GM12878 (cell line): ENCODE data around the gene COQ5. TPM values are rescaled to one million over a fixed set of nuclear protein-coding genes. Genes with fewer than 3 reads are reported as not detected.

ENCODE experiments used
- ATAC-seq: fragments of 200-7000 bp; cut with Tn5 transposase; 3 replicates; pipeline ENCODE4 v1.9.1; 2020; ENCODE audit warnings: mild to moderate bottlenecking, moderate library complexity
- BruUV-seq: library from RNA; stranded (reverse); fragments of 400-500 nt; replicated peaks from 2 replicates; lab custom pipeline; 2021; lab: Mats Ljungman, UMichigan
- CTCF ChIA-PET: fragments of 300-600 bp; sonication (Branson Sonifier 250); formaldehyde crosslinking; extraction: SDS; loops from one replicate; lab custom pipeline; 2021; ENCODE audit warnings: inconsistent platforms; lab: Yijun Ruan, JAX
- POLR2A ChIA-PET: fragments of 350-600 bp; formaldehyde crosslinking; extraction: SDS; loops from one replicate; lab custom pipeline; 2021; ENCODE audit warnings: inconsistent platforms; lab: Charles Lee
- RAD21 ChIA-PET: fragments of 300-600 bp; sonication (Branson Sonifier 250); formaldehyde crosslinking; loops from one replicate; lab custom pipeline; 2023; ENCODE audit warnings: antibody characterized with exemption; ENCODE audit not compliant: unreplicated experiment; lab: Charles Lee
- SMC1A ChIA-PET: fragments of 300-600 bp; sonication (Branson Sonifier 250); formaldehyde crosslinking; loops from one replicate; lab custom pipeline; 2023; ENCODE audit not compliant: unreplicated experiment, uncharacterized antibody; lab: Charles Lee
- DNase-seq: peaks from one replicate; pipeline ENCODE4 v3.0.0-alpha.2; 2011; ENCODE audit warnings: low read depth, low spot score
- FAIRE-seq: peaks from 3 replicates; lab custom pipeline; 2011; peaks lifted over from hg19 to GRCh38; lab: Jason Lieb, UNC
- H2AFZ ChIP-seq: 2 replicates; pipeline ENCODE4 v1.6.0; 2011; ENCODE audit warnings: low read depth, low read length, control low read depth; ENCODE audit not compliant: control insufficient read depth
- H3K27ac ChIP-seq: 2 replicates; pipeline ENCODE4 v1.5.1; 2011; ENCODE audit warnings: control low read depth; ENCODE audit not compliant: control insufficient read depth, insufficient read depth
- H3K27me3 ChIP-seq, 2 experiments: replicated peaks in 1 of 2; 2 replicates each; pipeline versions ENCODE4 v1.6.0 to v1.6.1; 2011; ENCODE audit warnings: low read length in 1 of 2; ENCODE audit not compliant: control insufficient read depth in 2 of 2, insufficient read depth in 2 of 2
- H3K36me3 ChIP-seq, 2 experiments: 2 replicates each; pipeline ENCODE4 v1.5.1; 2011; ENCODE audit warnings: low read length in 1 of 2; ENCODE audit not compliant: control insufficient read depth in 2 of 2, insufficient read depth in 2 of 2
- H3K4me1 ChIP-seq: 2 replicates; pipeline ENCODE4 v1.6.1; 2011; ENCODE audit warnings: mild to moderate bottlenecking, low read length, moderate library complexity, mixed read lengths; ENCODE audit not compliant: control insufficient read depth, insufficient read depth
- H3K4me2 ChIP-seq: 2 replicates; pipeline ENCODE4 v1.6.0; 2011; ENCODE audit warnings: control low read depth; ENCODE audit not compliant: control insufficient read depth, insufficient read depth
- H3K4me3 ChIP-seq: fragments of 200-600 bp; sonication (generic); 2 replicates; pipeline ENCODE4 v1.5.1; 2016
- H3K79me2 ChIP-seq: 2 replicates; pipeline ENCODE4 v1.6.0; 2011; ENCODE audit warnings: low read length; ENCODE audit not compliant: control insufficient read depth, insufficient read depth
- H3K9ac ChIP-seq: 2 replicates; pipeline ENCODE4 v1.8.0; 2011; ENCODE audit warnings: low read length, control low read depth, mixed read lengths; ENCODE audit not compliant: control insufficient read depth, insufficient read depth
- H3K9me3 ChIP-seq: replicated peaks from 3 replicates; pipeline ENCODE4 v1.5.1; 2011; ENCODE audit warnings: mild to moderate bottlenecking, low read length; ENCODE audit not compliant: control insufficient read depth, insufficient read depth
- H4K20me1 ChIP-seq: 2 replicates; pipeline ENCODE4 v1.6.0; 2011; ENCODE audit not compliant: control insufficient read depth, insufficient read depth
- EGR1 ChIP-seq, 2 experiments: IDR thresholded peaks; 1 replicate in 1 of 2; 2 replicates in 1 of 2; pipeline ENCODE4 v1.6.1; 2011 to 2012; ENCODE audit warnings: low read depth in 2 of 2, low read length in 2 of 2, borderline replicate concordance in 1 of 2, mild to moderate bottlenecking in 1 of 2, moderate library complexity in 1 of 2
- ETV6 ChIP-seq, 2 experiments: fragments of 450-650 bp in 1 of 2; IDR thresholded peaks in 1 of 2; conservative IDR thresholded peaks in 1 of 2; 2 replicates each; pipeline ENCODE4 v1.6.1; 2014; ENCODE audit warnings: antibody characterized with exemption in 1 of 2, borderline replicate concordance in 1 of 2, low read depth in 1 of 2, mild to moderate bottlenecking in 1 of 2, moderate library complexity in 1 of 2
- IRF4 ChIP-seq: IDR thresholded peaks from 2 replicates; pipeline ENCODE4 v1.6.1; 2011; ENCODE audit warnings: low read depth, low read length
- KAT2A ChIP-seq: conservative IDR thresholded peaks from 2 replicates; pipeline ENCODE4 v1.6.1; 2011; ENCODE audit warnings: low read depth, low read length; ENCODE audit not compliant: control insufficient read depth
- KLF5 ChIP-seq: fragments of 450-650 bp; IDR thresholded peaks from 2 replicates; pipeline ENCODE4 v1.6.1; 2014; ENCODE audit warnings: mild to moderate bottlenecking; ENCODE audit not compliant: partially characterized antibody
- LARP7 ChIP-seq: fragments of 450-650 bp; IDR thresholded peaks from 2 replicates; pipeline ENCODE4 v1.6.1; 2017; ENCODE audit warnings: mild to moderate bottlenecking
- MEF2B ChIP-seq: fragments of 450-650 bp; IDR thresholded peaks from 2 replicates; pipeline ENCODE4 v1.6.1; 2018; ENCODE audit warnings: mild to moderate bottlenecking, moderate library complexity; ENCODE audit not compliant: partially characterized antibody, poor library complexity, severe bottlenecking
- PAX5 ChIP-seq: IDR thresholded peaks from 2 replicates; pipeline ENCODE4 v1.6.1; 2011; ENCODE audit warnings: low read depth, low read length, borderline replicate concordance
- POU2F2 ChIP-seq: IDR thresholded peaks from 3 replicates; pipeline ENCODE4 v1.6.1; 2011; ENCODE audit warnings: low read depth, mild to moderate bottlenecking, low read length, borderline replicate concordance
- RBBP5 ChIP-seq: fragments of 200-600 bp; sonication (generic); conservative IDR thresholded peaks from 2 replicates; pipeline ENCODE4 v1.6.1; 2016
- RCOR1 ChIP-seq: conservative IDR thresholded peaks from 2 replicates; pipeline ENCODE4 v1.6.1; 2012; ENCODE audit warnings: low read depth, low read length, improper control_type of control experiment
- SMAD5 ChIP-seq: IDR thresholded peaks from 2 replicates; pipeline ENCODE4 v1.6.1; 2016; ENCODE audit warnings: antibody characterized with exemption, low read depth
- YY1 ChIP-seq: IDR thresholded peaks from 2 replicates; pipeline ENCODE4 v1.6.1; 2011; ENCODE audit warnings: low read depth, mild to moderate bottlenecking, low read length
- ZNF622 ChIP-seq: fragments of 450-650 bp; IDR thresholded peaks from 2 replicates; pipeline ENCODE4 v1.6.1; 2017; ENCODE audit warnings: mild to moderate bottlenecking, inconsistent platforms
- WGBS: methylation state at CpG from one replicate; pipeline ENCODE4 v1.1.6; 2016; ENCODE audit warnings: low lambda C conversion rate; ENCODE audit not compliant: insufficient replicate concordance, insufficient coverage; ENCODE audit errors: missing lambda C conversion rate; 5-methylcytosine and 5-hydroxymethylcytosine counted together
- in situ Hi-C: fragments of 300-500 bp; cut with MboI; formaldehyde crosslinking; loops from 9 replicates; pipeline ENCODE4 v1.14.3; 2018; ENCODE audit warnings: mixed read lengths
- intact Hi-C: fragments of 100-400 bp; cut with micrococcal nuclease; formaldehyde crosslinking; loops from one replicate; pipeline ENCODE4 v1.14.2; 2022; ENCODE audit not compliant: unreplicated experiment
- polyA plus RNA-seq, 11 experiments: library from polyadenylated mRNA; depleted of rRNA in 4 of 11; unstranded in 6 of 11; stranded (reverse) in 5 of 11; fragments of >200 nt; fragmentation: Nextera tagmentation in 4 of 11; fragmentation: Illumina TruSeq in 1 of 11; extraction: Ambion mirVana in 4 of 11; extraction: Trizol in 1 of 11; gene quantifications; 1 replicate in 1 of 11; 2 replicates in 10 of 11; pipeline versions ENCODE4 v1.2.1 to v1.2.3, GENCODE V29; 2011 to 2016; ENCODE audit warnings: inconsistent platforms in 2 of 11, missing spikeins in 2 of 11, low read depth in 1 of 11
- total RNA-seq, 4 experiments: library from RNA; depleted of rRNA in 3 of 4; stranded (reverse); fragments of >200 nt in 3 of 4; fragmentation: Illumina TruSeq in 1 of 4; extraction: Trizol in 1 of 4; gene quantifications; 2 replicates each; pipeline versions ENCODE4 v1.2.1 to v1.2.3, GENCODE V29; 2013 to 2021
- TF ChIP-seq, protein P1 (sequence below): fragments of 450-650 bp; IDR thresholded peaks from 2 replicates; pipeline ENCODE4 v1.6.1; 2018; ENCODE audit warnings: borderline replicate concordance, mild to moderate bottlenecking; ENCODE audit not compliant: partially characterized antibody
- TF ChIP-seq, protein P2 (sequence below): fragments of 450-650 bp; IDR thresholded peaks from 2 replicates; pipeline ENCODE4 v1.6.1; 2016; ENCODE audit warnings: mild to moderate bottlenecking
- TF ChIP-seq, protein P3 (sequence below): IDR thresholded peaks from 2 replicates; pipeline ENCODE4 v1.6.1; 2012; ENCODE audit warnings: low read depth, low read length, improper control_type of control experiment
- TF ChIP-seq, protein P4 (sequence below): fragments of 450-650 bp; conservative IDR thresholded peaks from 2 replicates; pipeline ENCODE4 v1.6.1; 2017; ENCODE audit warnings: mild to moderate bottlenecking, moderate library complexity

Gene COQ5
- total and polyA plus RNA-seq, 10 of the 15 experiments (the other 5 are each of a cell fraction or from before 2014, with no cell fraction given): 24.8 to 69.3 (median 37.8) TPM

DNA sequence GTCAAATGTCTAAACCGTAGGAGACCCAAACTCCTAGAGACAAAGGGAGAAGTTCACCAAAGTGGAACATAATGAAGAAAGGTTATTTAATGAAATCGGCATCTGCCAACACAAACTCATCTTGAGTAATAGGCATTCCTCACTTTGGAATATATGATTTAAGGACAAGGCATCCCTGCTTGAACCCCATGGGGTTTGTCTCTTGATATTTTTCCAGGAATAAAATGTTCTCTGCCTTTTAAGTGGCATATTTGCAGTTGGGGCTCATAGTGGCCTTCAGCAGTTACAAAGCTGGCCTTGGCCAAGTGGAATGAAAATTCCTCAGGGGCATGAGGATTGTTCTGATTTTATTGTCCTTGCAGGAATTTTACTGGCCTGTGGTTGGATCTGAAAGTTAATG lies 45.1 kb upstream of the COQ5 start:
- ChIA-PET CTCF (interaction anchor here (1.0 kb wide), 1 partner anchor 9 kb away, joined by 3 read pairs; no protein-coding TSS in a partner anchor), RAD21 (no interaction called here)
- no peaks in the 10 kb centered on the region for H3K9me3 ChIP-seq
- FAIRE-seq (no peak), ATAC-seq (no peak)
- intact Hi-C loops: no loop called here
- H3K4me2 ChIP-seq: no peak overlapping the region
- no peaks in the 10 kb centered on the region for H3K79me2 ChIP-seq
- H3K4me1 ChIP-seq: no peaks in the 10 kb centered on the region
- H2AFZ ChIP-seq: no peak overlapping the region
- H4K20me1 ChIP-seq: no peaks in the 10 kb centered on the region
- in situ Hi-C loops: no loop called here
- peaks cover 16 to 54% of the 10 kb centered on the region in 2 experiments for H3K36me3 ChIP-seq
- TF ChIP-seq SMAD5 (no peak), IRF4 (no peak), ETV6 (conservative IDR thresholded peaks at IDR 0.05 in 1 of 2, IDR thresholded peaks at IDR 0.05 in 1 of 2; ENCODE audit: borderline replicate concordance in 1 of 2, low read depth in 1 of 2) (no peak), RBBP5 (no peak), POU2F2 (no peak), ZNF622 (no peak), EGR1 (IDR thresholded peaks at IDR 0.05; ENCODE audit: borderline replicate concordance in 1 of 2, low read depth in 2 of 2, low read length in 2 of 2) (no peak), PAX5 (no peak), KLF5 (no peak), MEF2B (no peak), KAT2A (no peak), RCOR1 (no peak), YY1 (no peak), LARP7 (no peak)
- TF ChIP-seq, protein P1, sequence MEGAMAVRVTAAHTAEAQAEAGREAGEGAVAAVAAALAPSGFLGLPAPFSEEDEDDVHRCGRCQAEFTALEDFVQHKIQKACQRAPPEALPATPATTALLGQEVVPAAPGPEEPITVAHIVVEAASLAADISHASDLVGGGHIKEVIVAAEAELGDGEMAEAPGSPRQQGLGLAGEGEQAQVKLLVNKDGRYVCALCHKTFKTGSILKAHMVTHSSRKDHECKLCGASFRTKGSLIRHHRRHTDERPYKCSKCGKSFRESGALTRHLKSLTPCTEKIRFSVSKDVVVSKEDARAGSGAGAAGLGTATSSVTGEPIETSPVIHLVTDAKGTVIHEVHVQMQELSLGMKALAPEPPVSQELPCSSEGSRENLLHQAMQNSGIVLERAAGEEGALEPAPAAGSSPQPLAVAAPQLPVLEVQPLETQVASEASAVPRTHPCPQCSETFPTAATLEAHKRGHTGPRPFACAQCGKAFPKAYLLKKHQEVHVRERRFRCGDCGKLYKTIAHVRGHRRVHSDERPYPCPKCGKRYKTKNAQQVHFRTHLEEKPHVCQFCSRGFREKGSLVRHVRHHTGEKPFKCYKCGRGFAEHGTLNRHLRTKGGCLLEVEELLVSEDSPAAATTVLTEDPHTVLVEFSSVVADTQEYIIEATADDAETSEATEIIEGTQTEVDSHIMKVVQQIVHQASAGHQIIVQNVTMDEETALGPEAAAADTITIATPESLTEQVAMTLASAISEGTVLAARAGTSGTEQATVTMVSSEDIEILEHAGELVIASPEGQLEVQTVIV: no peak
- TF ChIP-seq, protein P2, sequence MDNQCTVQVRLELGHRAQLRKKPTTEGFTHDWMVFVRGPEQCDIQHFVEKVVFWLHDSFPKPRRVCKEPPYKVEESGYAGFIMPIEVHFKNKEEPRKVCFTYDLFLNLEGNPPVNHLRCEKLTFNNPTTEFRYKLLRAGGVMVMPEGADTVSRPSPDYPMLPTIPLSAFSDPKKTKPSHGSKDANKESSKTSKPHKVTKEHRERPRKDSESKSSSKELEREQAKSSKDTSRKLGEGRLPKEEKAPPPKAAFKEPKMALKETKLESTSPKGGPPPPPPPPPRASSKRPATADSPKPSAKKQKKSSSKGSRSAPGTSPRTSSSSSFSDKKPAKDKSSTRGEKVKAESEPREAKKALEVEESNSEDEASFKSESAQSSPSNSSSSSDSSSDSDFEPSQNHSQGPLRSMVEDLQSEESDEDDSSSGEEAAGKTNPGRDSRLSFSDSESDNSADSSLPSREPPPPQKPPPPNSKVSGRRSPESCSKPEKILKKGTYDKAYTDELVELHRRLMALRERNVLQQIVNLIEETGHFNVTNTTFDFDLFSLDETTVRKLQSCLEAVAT: no peak
- TF ChIP-seq, protein P3, sequence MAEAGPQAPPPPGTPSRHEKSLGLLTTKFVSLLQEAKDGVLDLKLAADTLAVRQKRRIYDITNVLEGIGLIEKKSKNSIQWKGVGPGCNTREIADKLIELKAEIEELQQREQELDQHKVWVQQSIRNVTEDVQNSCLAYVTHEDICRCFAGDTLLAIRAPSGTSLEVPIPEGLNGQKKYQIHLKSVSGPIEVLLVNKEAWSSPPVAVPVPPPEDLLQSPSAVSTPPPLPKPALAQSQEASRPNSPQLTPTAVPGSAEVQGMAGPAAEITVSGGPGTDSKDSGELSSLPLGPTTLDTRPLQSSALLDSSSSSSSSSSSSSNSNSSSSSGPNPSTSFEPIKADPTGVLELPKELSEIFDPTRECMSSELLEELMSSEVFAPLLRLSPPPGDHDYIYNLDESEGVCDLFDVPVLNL: no peak
- TF ChIP-seq, protein P4, sequence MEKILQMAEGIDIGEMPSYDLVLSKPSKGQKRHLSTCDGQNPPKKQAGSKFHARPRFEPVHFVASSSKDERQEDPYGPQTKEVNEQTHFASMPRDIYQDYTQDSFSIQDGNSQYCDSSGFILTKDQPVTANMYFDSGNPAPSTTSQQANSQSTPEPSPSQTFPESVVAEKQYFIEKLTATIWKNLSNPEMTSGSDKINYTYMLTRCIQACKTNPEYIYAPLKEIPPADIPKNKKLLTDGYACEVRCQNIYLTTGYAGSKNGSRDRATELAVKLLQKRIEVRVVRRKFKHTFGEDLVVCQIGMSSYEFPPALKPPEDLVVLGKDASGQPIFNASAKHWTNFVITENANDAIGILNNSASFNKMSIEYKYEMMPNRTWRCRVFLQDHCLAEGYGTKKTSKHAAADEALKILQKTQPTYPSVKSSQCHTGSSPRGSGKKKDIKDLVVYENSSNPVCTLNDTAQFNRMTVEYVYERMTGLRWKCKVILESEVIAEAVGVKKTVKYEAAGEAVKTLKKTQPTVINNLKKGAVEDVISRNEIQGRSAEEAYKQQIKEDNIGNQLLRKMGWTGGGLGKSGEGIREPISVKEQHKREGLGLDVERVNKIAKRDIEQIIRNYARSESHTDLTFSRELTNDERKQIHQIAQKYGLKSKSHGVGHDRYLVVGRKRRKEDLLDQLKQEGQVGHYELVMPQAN: no peak
- TF ChIP-seq, all 136 proteins: peak for 0
- no peak overlapping the region for H3K9ac ChIP-seq
- no TSS peak for BruUV-seq
- ChIA-PET SMC1A (no interaction called here), POLR2A (no interaction called here)
- H3K27me3 ChIP-seq: no peaks in the 10 kb centered on the region
- H3K27ac ChIP-seq: no peak overlapping the region
- WGBS: 97% methylated on average over 2 of the region's 2 CpGs
- no peak overlapping the region for H3K4me3 ChIP-seq
- DNase-seq: no peak
